Ramos (cell line): ENCODE results near the gene PNPLA7.
"Not testable (repeated sequence)": the region's sequence is repeated elsewhere in the genome, so short reads cannot be mapped to it uniquely, and the experiment has no call there.

Experiments
- in situ Hi-C: fragments of 300-500 bp; cut with MboI; formaldehyde crosslinking; loops from one replicate; pipeline ENCODE4 v1.14.3; 2022; ENCODE audit warnings: low sequenced_read_pairs; ENCODE audit not compliant: unreplicated experiment

Gene PNPLA7

GRCh38 chr9:137416006-137416562 is 134.1 kb downstream of the PNPLA7 start:
- in situ Hi-C loops, result no loop called here

GRCh38 chr9:137415451-137415850 is 134.8 kb downstream of the PNPLA7 start:
- in situ Hi-C loops, result no loop called here

- in situ Hi-C loops, result no loop called here
Measured at GRCh38 chr9:137412431-137412830, 137.8 kb downstream of the PNPLA7 start.

- in situ Hi-C loops, result no loop called here
Measured at GRCh38 chr9:137411645-137412380, 138.4 kb downstream of the PNPLA7 start.

GRCh38 chr9:137411260-137411644 is 138.9 kb downstream of the PNPLA7 start:
- in situ Hi-C loops, result no loop called here

GRCh38 chr9:137410891-137411249 is 139.3 kb downstream of the PNPLA7 start:
- in situ Hi-C loops, result no loop called here

- in situ Hi-C loops, result not testable (repeated sequence)
Measured at GRCh38 chr9:137410236-137410890, 139.8 kb downstream of the PNPLA7 start.
